ENCODE measurements around the gene PCDHGB2.
"Not testable (repeated sequence)": the region's sequence is repeated elsewhere in the genome, so short reads cannot be mapped to it uniquely, and the experiment has no call there.

Gene PCDHGB2

GRCh38 chr5:141343242-141343952 lies 16.4 kb upstream of the PCDHGB2 start, which contains the start of gene PCDHGA3:
Gene PCDHGA3, plus strand, starts transcription at chr5:141343829. Its CDS starts 205 bp downstream, at chr5:141344034.
- no peak for DNase-seq (ENCODE audit: low spot score)
- H3K27ac ChIP-seq: no peak within 1 kb of the TSS
- H3K4me3 ChIP-seq: peak within 1 kb of the TSS; percentile 21
- TF ChIP-seq CTCF (IDR thresholded peaks at IDR 0.05): no peak

GRCh38 chr5:141343953-141344463 lies 15.8 kb upstream of the PCDHGB2 start:
- Histone ChIP-seq H3K27ac (no peak overlapping the region), H3K4me3 (peak overlapping the region; percentile 21)
- DNase-seq (ENCODE audit: low spot score): no peak
- no peak for TF ChIP-seq CTCF (IDR thresholded peaks at IDR 0.05)

GRCh38 chr5:141345327-141345726 lies 14.5 kb upstream of the PCDHGB2 start:
- H3K4me3 ChIP-seq: peak overlapping the region; percentile 19
- no peak for TF ChIP-seq CTCF (IDR thresholded peaks at IDR 0.05)
- H3K27ac ChIP-seq: no peak overlapping the region
- DNase-seq (ENCODE audit: low spot score): no peak

GRCh38 chr5:141346017-141346416 lies 13.8 kb upstream of the PCDHGB2 start:
- H3K4me3 ChIP-seq: peak overlapping the region; percentile 17
- not testable (repeated sequence) for DNase-seq (ENCODE audit: low spot score); H3K27ac ChIP-seq

GRCh38 chr5:141349917-141350619 lies 9.7 kb upstream of the PCDHGB2 start, which contains the start of gene PCDHGB1:
Gene PCDHGB1, plus strand, starts transcription at chr5:141350099. Its CDS starts 162 bp downstream, at chr5:141350261.
- peak within 1 kb of the TSS; percentile 28 for H3K4me3 ChIP-seq
- TF ChIP-seq CTCF (IDR thresholded peaks at IDR 0.05): no peak
- H3K27ac ChIP-seq: no peak within 1 kb of the TSS
- no peak for DNase-seq (ENCODE audit: low spot score)

- Histone ChIP-seq H3K4me3 (no peak overlapping the region), H3K27ac (no peak overlapping the region)
- TF ChIP-seq CTCF (IDR thresholded peaks at IDR 0.05): no peak
- no peak for DNase-seq (ENCODE audit: low spot score)
These were observed 8.2 kb upstream of the PCDHGB2 start for GRCh38 chr5:141351591-141351990.

GRCh38 chr5:141354900-141355469 lies 4.8 kb upstream of the PCDHGB2 start, which contains the start of gene PCDHGA4:
Gene PCDHGA4, plus strand, starts transcription at chr5:141355021. Its CDS starts 87 bp downstream, at chr5:141355108.
- no peak for DNase-seq (ENCODE audit: low spot score)
- TF ChIP-seq CTCF (IDR thresholded peaks at IDR 0.05): no peak
- Histone ChIP-seq H3K27ac (no peak within 1 kb of the TSS), H3K4me3 (peak within 1 kb of the TSS; percentile 60)
